ENCODE results near the gene NEK11.
"Not testable (repeated sequence)": the region's sequence is repeated elsewhere in the genome, so short reads cannot be mapped to it uniquely, and the experiment has no call there.

NEK11 gene

DNA sequence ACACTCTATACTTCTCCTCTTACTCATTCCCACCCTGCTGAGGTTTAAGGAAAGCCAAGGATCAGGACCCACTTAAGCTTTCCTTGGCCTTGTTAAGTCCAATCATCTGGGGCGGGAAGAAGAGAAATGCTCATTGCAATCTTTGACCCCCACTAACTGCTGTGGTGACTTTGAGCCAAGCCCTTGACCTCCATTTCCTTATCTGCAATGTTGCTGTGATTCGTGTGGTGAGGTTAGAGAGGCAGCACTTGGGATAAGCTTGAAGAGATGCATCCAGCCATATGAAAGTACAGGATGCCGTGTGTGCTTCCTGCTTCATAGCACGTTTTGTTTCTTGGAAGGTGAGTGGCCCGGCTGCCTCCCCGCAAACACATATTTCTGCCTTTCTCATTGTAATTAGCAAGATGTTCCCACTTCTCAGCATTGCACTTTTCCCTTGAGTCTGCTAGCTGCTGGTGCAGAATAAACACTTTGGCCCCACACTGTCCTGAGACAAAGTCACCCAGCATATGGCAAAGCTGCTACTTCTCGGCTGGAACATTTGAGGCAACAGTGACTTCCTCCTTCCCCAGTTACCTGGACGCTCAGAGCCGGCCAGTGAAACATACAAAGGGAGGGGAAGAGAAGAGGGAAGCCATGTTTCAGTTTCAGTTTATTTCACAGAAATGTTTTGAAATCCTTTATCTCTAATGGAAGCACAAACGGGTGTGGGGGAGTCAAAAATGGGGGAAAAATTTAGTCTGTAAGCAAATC, 344.4 kb downstream of the NEK11 start:
- no peak for DNase-seq

DNA sequence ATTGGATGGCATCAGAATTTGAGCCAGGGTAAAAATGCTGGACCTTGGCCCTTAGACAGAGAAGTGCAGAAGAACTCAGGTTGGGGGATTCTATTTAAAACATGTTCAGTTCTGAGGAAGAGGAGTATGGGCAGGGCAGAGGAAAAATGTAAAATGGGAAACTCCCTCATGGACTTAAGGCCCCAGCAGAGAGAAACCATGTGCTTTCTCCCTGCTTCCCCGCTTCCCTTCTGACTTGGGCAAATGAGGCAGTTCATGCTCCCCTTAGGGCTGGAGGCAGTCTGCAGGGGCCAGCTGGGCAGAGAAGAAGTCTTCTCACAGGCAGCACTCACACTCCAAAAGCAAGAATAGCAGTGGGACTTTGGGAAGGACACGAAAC, 345.0 kb downstream of the NEK11 start:
- DNase-seq: no peak

DNA sequence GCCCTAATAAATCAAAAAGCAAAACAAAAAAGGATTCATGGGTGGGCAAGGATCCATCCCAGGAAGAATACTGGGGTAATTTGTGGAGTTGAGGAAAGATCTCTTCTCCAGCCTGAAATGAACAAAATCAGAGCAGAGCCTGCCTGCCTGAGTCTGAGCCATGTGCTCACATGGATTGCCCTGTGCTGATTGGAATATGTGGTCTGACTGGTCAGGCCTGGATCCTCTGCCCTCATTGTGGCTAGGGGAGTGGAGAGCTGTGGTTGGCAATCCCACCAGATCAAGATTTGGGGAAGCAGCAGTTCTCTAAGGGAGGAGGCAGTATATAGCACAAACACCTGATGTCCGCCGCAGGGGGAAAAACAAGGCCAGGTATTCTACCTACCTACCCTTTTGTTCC, 348.1 kb downstream of the NEK11 start:
- DNase-seq: no peak

DNA sequence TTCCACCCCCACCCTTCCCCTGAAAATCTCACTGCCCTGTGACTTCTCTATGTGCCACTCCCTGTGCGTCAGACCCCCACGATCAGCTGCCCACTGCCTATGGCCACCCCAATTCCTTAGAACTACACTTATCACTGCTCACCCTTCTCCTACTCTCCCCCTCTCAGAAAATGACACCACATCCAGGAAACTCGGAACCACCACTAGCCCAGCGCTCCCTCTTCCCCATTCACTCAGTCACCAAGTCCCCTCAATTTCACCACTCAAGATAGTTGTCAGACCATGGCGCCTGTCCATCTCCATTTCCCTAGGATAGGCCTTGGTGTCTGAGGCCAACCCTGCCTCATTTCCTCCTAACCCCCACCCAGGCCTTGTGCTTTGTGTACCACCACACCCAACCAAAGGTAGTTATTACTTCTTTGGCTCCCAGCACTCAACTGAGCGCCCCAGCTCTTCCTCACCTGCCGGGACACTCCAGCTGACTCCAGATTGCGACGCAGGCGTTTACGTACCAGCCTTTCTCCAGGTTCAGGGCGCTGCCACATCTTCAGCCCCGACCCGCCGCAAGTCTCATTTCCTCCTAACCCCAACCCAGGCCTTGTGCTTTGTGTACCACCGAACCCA, 354.3 kb downstream of the NEK11 start:
- not testable (repeated sequence) for DNase-seq

DNA sequence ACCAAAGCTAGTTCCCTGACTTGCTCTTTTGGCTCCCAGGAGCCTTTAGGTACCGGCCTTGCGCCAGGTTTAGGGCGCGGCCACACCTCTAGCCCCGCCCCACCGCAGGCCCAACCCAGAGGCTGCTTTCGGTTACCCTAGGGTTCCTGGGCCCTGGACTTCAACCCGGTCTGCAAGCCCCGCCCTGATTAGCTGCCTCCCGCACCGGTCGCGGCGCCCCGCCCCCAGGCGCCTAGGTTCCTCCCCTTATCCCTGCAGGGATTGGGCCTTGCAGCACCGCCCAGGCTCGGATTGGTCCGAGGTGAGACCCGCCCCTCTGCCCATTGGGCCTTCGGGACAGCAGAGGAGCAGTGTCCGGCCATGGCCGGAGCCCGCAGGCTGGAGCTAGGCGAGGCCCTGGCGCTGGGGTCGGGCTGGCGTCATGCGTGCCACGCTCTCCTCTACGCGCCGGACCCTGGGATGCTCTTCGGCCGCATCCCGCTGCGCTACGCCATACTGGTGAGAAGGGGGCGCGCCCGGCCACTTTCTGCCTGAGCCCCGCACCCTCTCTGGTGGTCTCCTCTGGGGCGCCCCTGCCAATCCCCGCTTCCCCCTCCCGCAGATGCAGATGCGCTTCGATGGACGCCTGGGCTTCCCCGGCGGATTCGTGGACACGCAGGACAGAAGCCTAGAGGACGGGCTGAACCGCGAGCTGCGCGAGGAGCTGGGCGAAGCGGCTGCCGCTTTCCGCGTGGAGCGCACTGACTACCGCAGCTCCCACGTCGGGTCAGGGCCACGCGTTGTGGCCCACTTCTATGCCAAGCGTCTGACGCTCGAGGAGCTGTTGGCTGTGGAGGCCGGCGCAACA, 355.0 kb downstream of the NEK11 start, which contains the start of gene NUDT16:
Gene NUDT16 (plus strand): TSS at position 330 of the 847 bp plus-strand sequence. CDS start 31 bp downstream, at position 361.
- DNase-seq: peak; percentile 95

DNA sequence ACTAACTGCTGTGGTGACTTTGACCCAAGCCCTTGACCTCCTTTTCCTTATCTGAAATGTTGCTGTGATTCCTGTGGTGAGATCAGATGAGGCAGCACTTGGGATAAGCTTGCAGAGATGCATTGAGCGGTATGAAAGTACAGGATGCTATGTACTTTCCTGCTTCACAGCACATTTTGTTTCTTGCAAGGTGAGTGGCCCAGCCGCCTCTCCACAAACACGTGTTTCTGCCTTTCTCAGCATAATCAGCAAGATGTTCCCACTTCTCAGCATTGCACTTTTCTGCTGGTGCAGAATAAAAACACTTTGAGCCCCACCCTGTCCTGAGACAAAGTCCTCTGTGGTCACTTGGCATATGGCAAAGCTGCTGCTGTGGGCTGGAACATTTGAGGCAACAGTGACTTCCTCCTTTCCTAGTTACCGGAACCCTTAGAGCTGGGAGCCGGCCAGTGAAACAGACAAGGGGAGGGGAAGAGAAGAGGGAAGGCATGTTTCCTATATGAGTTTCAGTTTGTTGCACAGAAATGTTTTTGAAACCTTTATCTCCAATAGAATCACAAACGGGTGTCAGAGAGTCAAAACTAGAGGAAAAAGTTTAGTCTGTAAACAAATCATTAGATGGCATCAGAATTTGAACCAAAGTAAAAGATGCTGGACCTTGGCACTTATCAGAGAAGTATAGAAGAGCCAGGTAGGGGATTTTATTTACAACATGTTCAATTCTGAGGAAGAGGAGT, 359.9 kb downstream of the NEK11 start:
- no peak for DNase-seq

DNA sequence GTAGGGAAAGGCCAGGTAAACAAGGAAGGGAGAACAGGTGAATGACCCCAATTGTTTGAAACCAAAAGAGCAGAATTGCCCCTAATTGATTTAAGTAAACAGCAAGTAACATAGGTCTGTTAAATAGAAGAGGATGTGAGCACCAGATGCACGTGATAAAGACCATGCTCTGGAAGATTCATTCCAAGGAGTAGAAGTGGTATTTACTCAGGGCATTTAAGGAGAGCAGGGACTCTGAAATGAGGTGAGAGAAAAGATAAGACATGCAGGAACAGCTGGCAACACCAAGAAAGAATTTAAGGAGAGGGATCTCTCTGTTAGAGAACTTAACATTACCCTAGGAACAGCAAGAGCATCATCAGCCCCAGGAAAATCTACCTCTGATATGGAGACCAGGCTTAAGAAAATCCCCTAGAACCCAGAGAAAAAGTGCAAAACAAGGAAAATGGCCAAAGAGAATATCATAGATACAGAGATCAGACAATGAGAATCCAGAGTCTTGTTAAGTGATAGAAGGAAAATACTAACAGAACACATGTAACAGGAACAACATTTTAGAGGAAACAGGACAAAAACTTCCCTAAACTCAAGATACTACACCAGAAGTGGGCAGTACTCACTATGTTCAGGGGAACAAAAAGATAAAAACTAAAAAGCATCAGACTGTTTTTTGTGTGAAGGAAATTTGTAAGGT, 361.3 kb downstream of the NEK11 start:
- no peak for DNase-seq

DNA sequence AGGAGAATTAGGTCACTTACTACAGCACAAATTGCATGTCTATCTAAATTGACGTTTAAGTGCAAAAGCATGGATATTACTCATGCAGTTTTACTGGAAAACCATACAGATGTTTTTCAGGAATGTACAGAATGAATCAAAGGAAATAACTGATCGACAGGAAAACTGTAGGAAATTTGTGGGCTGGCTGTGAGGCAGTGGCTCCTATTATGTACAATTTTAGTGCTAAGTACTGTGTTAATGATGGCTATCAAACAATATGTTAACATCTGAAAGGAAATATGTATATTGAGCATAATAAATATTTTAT, 361.8 kb downstream of the NEK11 start:
- no peak for DNase-seq

DNA sequence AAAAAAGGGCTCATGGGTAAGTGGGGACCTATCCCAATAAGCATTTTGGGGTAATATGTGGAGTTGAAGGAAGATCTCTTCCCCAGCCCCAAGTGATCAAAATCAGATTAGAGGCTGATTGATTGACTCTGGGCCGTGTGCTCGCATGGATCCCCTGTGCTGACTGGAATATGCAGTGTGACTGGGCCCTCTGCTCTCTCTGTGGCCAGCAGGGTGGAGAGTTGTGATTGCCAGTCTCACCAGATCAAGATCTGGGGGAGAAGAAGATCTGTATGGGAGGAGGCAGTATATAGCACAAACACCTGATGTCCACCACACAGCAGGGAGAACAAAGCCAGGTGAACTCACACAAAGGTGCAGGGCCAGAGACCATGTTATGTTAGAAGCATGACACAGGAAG, 363.7 kb downstream of the NEK11 start:
- DNase-seq: no peak

DNA sequence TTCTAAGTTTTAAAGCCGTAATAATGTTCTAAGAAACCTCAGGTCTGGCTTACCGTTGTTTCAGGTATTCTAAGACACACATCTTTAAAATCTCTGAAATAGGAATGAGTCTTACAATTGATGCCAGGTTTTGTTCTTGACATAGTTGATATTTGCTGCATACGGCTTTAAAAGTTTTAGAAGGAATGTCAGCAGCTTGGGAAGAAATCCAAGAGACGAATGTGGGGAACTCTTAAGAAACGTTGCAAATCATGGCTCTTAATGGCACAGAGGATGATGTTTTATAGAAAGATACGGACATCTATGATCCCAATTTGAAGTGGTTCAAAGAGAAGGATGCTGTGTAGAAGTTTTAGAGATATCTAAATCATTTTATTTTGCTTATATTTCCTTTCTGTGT, 366.4 kb downstream of the NEK11 start:
- DNase-seq: no peak

DNA sequence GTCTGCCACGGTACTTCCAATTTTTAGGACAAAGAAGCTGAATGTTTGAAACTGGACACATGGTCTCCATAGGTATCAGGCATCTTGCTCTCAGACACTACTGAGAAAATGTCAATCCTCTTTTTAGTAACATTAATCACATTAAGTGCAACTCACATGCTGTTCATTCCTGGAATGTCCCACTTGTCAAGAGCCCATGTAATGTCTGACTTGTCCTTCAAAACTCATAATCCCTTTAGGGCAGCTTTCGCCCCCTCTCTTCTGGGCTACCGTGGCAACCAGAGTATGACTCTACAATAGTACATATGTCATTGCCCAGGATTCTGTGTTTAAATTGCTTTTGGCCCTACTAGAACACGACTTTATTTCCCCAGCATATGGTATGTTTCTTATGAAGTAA, 367.2 kb downstream of the NEK11 start:
- DNase-seq: no peak

DNA sequence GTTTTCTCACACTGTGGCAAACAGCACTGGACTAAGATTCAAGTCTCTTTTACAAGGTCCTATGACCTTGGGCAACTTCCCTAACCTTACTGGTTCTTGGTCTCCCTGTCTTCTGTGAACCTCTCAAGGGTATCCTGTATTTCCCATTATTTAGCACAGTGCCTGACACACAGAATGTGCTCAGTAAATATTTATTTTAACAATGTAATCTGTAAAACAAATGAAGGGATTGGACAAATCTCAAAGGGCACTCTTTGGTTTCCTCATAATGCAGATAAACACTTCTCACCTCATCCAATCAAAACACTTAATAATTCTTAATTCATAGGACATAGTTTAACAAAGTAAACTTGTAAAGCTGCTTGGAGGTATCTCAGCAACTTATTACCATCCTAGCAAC, 367.7 kb downstream of the NEK11 start:
- no peak for DNase-seq

DNA sequence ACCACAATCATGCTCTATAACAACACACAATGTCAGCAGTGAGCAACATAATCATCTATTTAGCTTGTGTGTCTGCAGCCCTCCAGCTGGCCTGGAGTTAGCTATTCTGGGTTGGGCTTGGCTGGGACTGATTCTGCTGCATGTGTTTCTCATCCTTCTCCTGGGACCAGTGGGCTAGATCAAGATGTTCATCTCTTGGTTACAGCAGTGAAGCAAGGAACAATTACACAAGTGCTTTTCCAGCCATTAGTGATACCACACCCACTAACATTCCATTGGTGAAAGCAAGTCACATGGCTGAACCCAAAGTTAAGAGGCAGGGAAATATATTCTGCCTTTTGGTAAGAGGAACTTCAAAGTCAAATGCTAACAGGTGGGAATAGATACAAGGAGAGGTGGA, 369.5 kb downstream of the NEK11 start:
- DNase-seq: no peak

DNA sequence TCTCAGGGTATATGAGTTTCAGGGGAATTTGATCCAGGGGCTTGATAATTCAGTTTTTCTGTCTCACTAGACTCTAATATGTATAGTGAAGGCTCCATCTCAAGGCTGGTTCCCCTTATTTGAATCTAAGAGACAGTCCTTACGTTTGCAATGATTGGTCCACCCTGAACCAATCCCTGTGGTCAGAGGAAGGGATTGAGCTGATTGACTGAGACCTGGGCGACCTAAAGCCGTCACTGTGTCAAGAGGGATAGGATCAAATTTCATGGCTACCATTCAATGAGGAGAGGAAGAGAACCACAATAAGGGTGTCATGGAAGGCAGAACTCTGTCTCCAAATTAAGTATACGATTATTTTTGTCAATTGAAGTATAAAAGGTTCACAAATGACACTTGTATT, 371.2 kb downstream of the NEK11 start:
- DNase-seq: no peak
